HCT116 (cell line): ENCODE data around the gene PRPF18. TPM values are rescaled to one million over a fixed set of nuclear protein-coding genes. Genes with fewer than 3 reads are reported as not detected.

Experiments
- ATAC-seq: fragments of 200-7000 bp; cut with Tn5 transposase; 2 replicates; pipeline ENCODE4 v1.9.1; 2020; ENCODE audit warnings: mild to moderate bottlenecking, moderate library complexity
- BruUV-seq: library from RNA; stranded (reverse); fragments of 400-500 nt; replicated peaks from 2 replicates; lab custom pipeline; 2021; lab: Mats Ljungman, UMichigan
- CTCF ChIA-PET: fragments of 300-600 bp; sonication (Branson Sonifier 250); formaldehyde crosslinking; loops from one replicate; lab custom pipeline; 2021; ENCODE audit warnings: antibody characterized with exemption; lab: Charles Lee
- POLR2A ChIA-PET: fragments of 300-600, 350-600 bp; sonication (Branson Sonifier 250); formaldehyde crosslinking; loops from one replicate; lab custom pipeline; 2021; ENCODE audit warnings: antibody characterized with exemption; lab: Charles Lee
- RAD21 ChIA-PET, 2 experiments: fragments of 300-600 bp; sonication (Branson Sonifier 250); formaldehyde crosslinking; loops; one replicate each; lab custom pipeline; 2023; ENCODE audit warnings: low total read pairs in 2 of 2; ENCODE audit not compliant: uncharacterized antibody in 2 of 2, unreplicated experiment in 2 of 2, low non-redundant PET in 1 of 2; lab: Charles Lee
- DNase-seq: peaks from one replicate; pipeline ENCODE4 v3.0.0-alpha.2; 2010; ENCODE audit warnings: low read depth, low spot score
- H2AFZ ChIP-seq: fragments of 200-600 bp; shearing (Covaris generic), sonication (generic); 2 replicates; pipeline ENCODE4 v1.6.1; 2017; ENCODE audit warnings: low read depth, mixed run types, mixed read lengths, antibody characterized with exemption, low read length; ENCODE audit not compliant: poor library complexity, severe bottlenecking
- H3K27ac ChIP-seq: 2 replicates; pipeline ENCODE4 v1.5.1; 2012; ENCODE audit warnings: low read depth, low read length
- H3K27me3 ChIP-seq: fragments of 200-600 bp; sonication (generic); 2 replicates; pipeline ENCODE4 v1.6.1; 2016; ENCODE audit warnings: mixed run types, low read length, mixed read lengths; ENCODE audit not compliant: insufficient read depth
- H3K36me3 ChIP-seq, 2 experiments: fragments of 200-500 bp in 1 of 2; fragments of 200-600 bp in 1 of 2; sonication (Bioruptor generic) in 1 of 2; sonication (generic) in 1 of 2; 2 replicates each; pipeline versions ENCODE4 v1.5.1 to v1.6.1; 2014 to 2016; ENCODE audit warnings: low read length in 2 of 2, inconsistent platforms in 1 of 2, mixed read lengths in 1 of 2, mixed run types in 1 of 2; ENCODE audit not compliant: insufficient read depth in 2 of 2, control insufficient read depth in 1 of 2
- H3K4me1 ChIP-seq, 2 experiments: fragments of 200-600 bp in 1 of 2; sonication (generic) in 1 of 2; 2 replicates each; pipeline versions ENCODE4 v1.5.1 to v1.6.1; 2012 to 2017; ENCODE audit warnings: low read length in 2 of 2, inconsistent platforms in 1 of 2, mild to moderate bottlenecking in 1 of 2, mixed read lengths in 1 of 2, mixed run types in 1 of 2, moderate library complexity in 1 of 2; ENCODE audit not compliant: insufficient read depth in 2 of 2, control insufficient read depth in 1 of 2
- H3K4me2 ChIP-seq: fragments of 200-600 bp; sonication (generic); 2 replicates; pipeline ENCODE4 v1.6.1; 2017; ENCODE audit warnings: mixed run types, low read length, mixed read lengths
- H3K4me3 ChIP-seq, 2 experiments: fragments of 200-600 bp in 1 of 2; sonication (generic) in 1 of 2; replicated peaks in 1 of 2; 2 replicates each; pipeline ENCODE4 v1.5.1; 2011 to 2016; ENCODE audit warnings: low read length in 2 of 2, control low read depth in 1 of 2, low read depth in 1 of 2, mild to moderate bottlenecking in 1 of 2, mixed read lengths in 1 of 2, mixed run types in 1 of 2
- H3K79me2 ChIP-seq: fragments of 200-600 bp; sonication (generic); 2 replicates; pipeline ENCODE4 v1.6.1; 2017; ENCODE audit warnings: mild to moderate bottlenecking, mixed run types, low read length, moderate library complexity, mixed read lengths; ENCODE audit not compliant: insufficient read depth
- H3K9ac ChIP-seq: fragments of 200-600 bp; sonication (generic); 2 replicates; pipeline ENCODE4 v1.6.1; 2016; ENCODE audit warnings: low read length, mixed read lengths
- H3K9me2 ChIP-seq: fragments of 200-600 bp; sonication (generic), shearing (Covaris generic); 2 replicates; pipeline ENCODE4 v1.6.1; 2017; ENCODE audit warnings: mixed run types, mild to moderate bottlenecking, moderate library complexity; ENCODE audit not compliant: insufficient read depth
- H3K9me3 ChIP-seq, 2 experiments: fragments of 200-500 bp in 1 of 2; fragments of 200-600 bp in 1 of 2; sonication (Bioruptor generic) in 1 of 2; sonication (generic) in 1 of 2; 2 replicates each; pipeline ENCODE4 v1.6.1; 2014 to 2017; ENCODE audit warnings: low read length in 2 of 2, mixed read lengths in 2 of 2, inconsistent platforms in 1 of 2, low read depth in 1 of 2, mild to moderate bottlenecking in 1 of 2, mixed run types in 1 of 2, moderate library complexity in 1 of 2; ENCODE audit not compliant: control insufficient read depth in 1 of 2, insufficient read depth in 1 of 2
- H4K20me1 ChIP-seq: fragments of 200-600 bp; sonication (generic), shearing (Covaris generic); 2 replicates; pipeline ENCODE4 v1.6.1; 2017; ENCODE audit warnings: mixed run types, mild to moderate bottlenecking, moderate library complexity; ENCODE audit not compliant: insufficient read depth
- ATF3 ChIP-seq: IDR thresholded peaks from 2 replicates; pipeline ENCODE4 v1.6.1; 2012
- CBX3 ChIP-seq: IDR thresholded peaks from 2 replicates; pipeline ENCODE4 v1.6.1; 2012; ENCODE audit warnings: low read depth
- CEBPB ChIP-seq: IDR thresholded peaks from 2 replicates; pipeline ENCODE4 v1.6.1; 2012; ENCODE audit warnings: low read depth
- FOSL1 ChIP-seq: IDR thresholded peaks from 2 replicates; pipeline ENCODE4 v1.6.1; 2012; ENCODE audit warnings: low read depth
- MAX ChIP-seq: IDR thresholded peaks from 2 replicates; pipeline ENCODE4 v1.6.1; 2012
- RAD21 ChIP-seq: IDR thresholded peaks from 2 replicates; pipeline ENCODE4 v1.6.1; 2012; ENCODE audit warnings: low read depth, mild to moderate bottlenecking
- TCF7L2 ChIP-seq: IDR thresholded peaks from 2 replicates; pipeline ENCODE4 v1.7.0; 2011; ENCODE audit warnings: borderline replicate concordance, inconsistent platforms; ENCODE audit not compliant: insufficient read depth, insufficient read length; ENCODE audit errors: extremely low read depth
- YY1 ChIP-seq: IDR thresholded peaks from 2 replicates; pipeline ENCODE4 v1.6.1; 2011; ENCODE audit warnings: low read length, low read depth, moderate library complexity, mild to moderate bottlenecking; ENCODE audit not compliant: insufficient replicate concordance; ENCODE audit errors: extremely low read depth
- intact Hi-C: fragments of 100-400 bp; cut with micrococcal nuclease; formaldehyde crosslinking; loops from 2 replicates; pipeline ENCODE4 v1.10.0; 2022
- total RNA-seq: library from RNA; stranded (reverse); gene quantifications from one replicate; pipeline ENCODE4 v1.2.1, GENCODE V29; 2021; ENCODE audit not compliant: unreplicated experiment
- TF ChIP-seq, protein P1 (sequence below): IDR thresholded peaks from 2 replicates; pipeline ENCODE4 v1.6.1; 2011; ENCODE audit warnings: mild to moderate bottlenecking, low read length, moderate library complexity; ENCODE audit not compliant: insufficient replicate concordance; ENCODE audit errors: extremely low read depth

PRPF18 gene
- total RNA-seq, 1 experiment from 2014 or later = 16.2 TPM

DNA sequence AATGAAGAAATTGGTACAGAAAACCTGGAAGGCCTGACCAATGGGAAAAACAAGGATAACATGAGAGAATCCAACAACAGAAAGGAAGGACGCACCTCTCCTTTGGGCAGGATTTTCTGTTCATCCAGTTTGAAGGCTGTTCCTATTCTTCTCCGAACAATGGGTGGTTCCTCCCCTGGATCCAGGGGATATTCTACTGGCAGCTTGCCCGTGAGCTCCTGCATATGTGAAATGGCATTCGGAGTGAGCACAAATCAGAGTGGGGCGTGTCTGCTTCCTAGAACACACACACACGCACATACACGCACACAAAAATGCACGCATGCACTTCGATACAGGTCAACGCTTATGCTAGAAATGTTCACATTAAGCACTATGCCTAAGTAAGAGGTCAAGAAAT lies 83.5 kb downstream of the PRPF18 start (continued):
- TF ChIP-seq TCF7L2 = no peak
- no peak for TF ChIP-seq YY1
- TF ChIP-seq CEBPB = no peak

- Histone ChIP-seq H3K27me3 (no peaks in the 10 kb centered on the region), H3K79me2 (no peaks in the 10 kb centered on the region), H3K4me3 (no peak overlapping the region), H3K9ac (no peak overlapping the region), H2AFZ (no peak overlapping the region), H3K9me2 (no peaks in the 10 kb centered on the region), H3K27ac (no peak overlapping the region), H3K4me2 (no peak overlapping the region), H4K20me1 (no peaks in the 10 kb centered on the region), H3K9me3 (no peaks in the 10 kb centered on the region), H3K36me3 (no peaks in the 10 kb centered on the region)
- ATAC-seq (no peak), DNase-seq (no peak)
- ChIA-PET RAD21 (no interaction called here), POLR2A (no interaction called here), CTCF (no interaction called here)
- intact Hi-C loops = no loop called here
- no TSS peak for BruUV-seq
- TF ChIP-seq RAD21 (no peak), CBX3 (no peak), ATF3 (no peak), MAX (no peak), FOSL1 (no peak)
- TF ChIP-seq, protein P1, sequence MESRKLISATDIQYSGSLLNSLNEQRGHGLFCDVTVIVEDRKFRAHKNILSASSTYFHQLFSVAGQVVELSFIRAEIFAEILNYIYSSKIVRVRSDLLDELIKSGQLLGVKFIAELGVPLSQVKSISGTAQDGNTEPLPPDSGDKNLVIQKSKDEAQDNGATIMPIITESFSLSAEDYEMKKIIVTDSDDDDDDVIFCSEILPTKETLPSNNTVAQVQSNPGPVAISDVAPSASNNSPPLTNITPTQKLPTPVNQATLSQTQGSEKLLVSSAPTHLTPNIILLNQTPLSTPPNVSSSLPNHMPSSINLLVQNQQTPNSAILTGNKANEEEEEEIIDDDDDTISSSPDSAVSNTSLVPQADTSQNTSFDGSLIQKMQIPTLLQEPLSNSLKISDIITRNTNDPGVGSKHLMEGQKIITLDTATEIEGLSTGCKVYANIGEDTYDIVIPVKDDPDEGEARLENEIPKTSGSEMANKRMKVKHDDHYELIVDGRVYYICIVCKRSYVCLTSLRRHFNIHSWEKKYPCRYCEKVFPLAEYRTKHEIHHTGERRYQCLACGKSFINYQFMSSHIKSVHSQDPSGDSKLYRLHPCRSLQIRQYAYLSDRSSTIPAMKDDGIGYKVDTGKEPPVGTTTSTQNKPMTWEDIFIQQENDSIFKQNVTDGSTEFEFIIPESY = no peak
- TF ChIP-seq, all 23 proteins: peak for 0
- H3K4me1 ChIP-seq = no peaks in the 10 kb centered on the region
Measured at GRCh38 chr10:13671904-13672303, 85.1 kb downstream of the PRPF18 start.
